MM.1S (cell line): ENCODE measurements around the gene KRT10.

Source experiments
- CTCF ChIP-seq: fragments of 300-600 bp; sonication (generic); IDR thresholded peaks from 2 replicates; pipeline ENCODE4 v1.5.1; 2016; ENCODE audit warnings: antibody characterized with exemption, low read length, mixed read lengths
- EZH2 ChIP-seq: fragments of 300-600 bp; sonication (generic); optimal IDR thresholded peaks from 2 replicates; pipeline ENCODE3; 2017; ENCODE audit warnings: low read depth, mild to moderate bottlenecking, antibody characterized with exemption, low read length, mixed read lengths
- EZH2phosphoT487 ChIP-seq: fragments of 300-600 bp; sonication (generic); IDR thresholded peaks from 2 replicates; pipeline ENCODE4 v1.6.1; 2018; ENCODE audit warnings: antibody characterized with exemption, low read length

GRCh38 chr17:40866838-40867237 lies 44.4 kb upstream of the KRT10 start, which contains the start of gene KRT12:
- no peak for TF ChIP-seq CTCF
- TF ChIP-seq EZH2: no peak
- no peak for TF ChIP-seq EZH2phosphoT487
